ENCODE results near the gene RNASEH1.

DNA sequence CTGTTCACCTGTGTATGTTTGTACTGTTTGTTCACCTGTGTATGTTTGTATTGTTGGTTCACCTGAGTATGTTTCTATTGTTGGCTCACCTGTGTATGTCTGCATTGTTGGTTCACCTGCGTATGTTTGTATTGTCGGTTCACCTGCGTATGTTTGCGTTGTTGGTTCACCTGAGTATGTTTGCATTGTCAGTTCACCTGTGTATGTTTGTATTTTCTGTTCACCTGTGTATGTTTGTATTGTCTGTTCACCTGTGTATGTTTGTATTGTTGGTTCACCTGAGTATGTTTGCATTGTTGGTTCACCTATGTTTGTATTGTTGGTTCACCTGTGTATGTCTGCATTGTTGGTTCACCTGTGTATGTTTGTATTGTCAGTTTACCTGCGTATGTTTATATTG is 53.4 kb downstream of the RNASEH1 start:
- TF ChIP-seq CTCF (conservative IDR thresholded peaks at IDR 0.05; ENCODE audit: low read depth, low read length) (no peak), EZH2 (IDR thresholded peaks at IDR 0.05; ENCODE audit: borderline replicate concordance, low read depth, low read length, poor library complexity, severe bottlenecking) (no peak)
